Measurements from ENCODE around the gene XIRP1.

Gene XIRP1

DNA sequence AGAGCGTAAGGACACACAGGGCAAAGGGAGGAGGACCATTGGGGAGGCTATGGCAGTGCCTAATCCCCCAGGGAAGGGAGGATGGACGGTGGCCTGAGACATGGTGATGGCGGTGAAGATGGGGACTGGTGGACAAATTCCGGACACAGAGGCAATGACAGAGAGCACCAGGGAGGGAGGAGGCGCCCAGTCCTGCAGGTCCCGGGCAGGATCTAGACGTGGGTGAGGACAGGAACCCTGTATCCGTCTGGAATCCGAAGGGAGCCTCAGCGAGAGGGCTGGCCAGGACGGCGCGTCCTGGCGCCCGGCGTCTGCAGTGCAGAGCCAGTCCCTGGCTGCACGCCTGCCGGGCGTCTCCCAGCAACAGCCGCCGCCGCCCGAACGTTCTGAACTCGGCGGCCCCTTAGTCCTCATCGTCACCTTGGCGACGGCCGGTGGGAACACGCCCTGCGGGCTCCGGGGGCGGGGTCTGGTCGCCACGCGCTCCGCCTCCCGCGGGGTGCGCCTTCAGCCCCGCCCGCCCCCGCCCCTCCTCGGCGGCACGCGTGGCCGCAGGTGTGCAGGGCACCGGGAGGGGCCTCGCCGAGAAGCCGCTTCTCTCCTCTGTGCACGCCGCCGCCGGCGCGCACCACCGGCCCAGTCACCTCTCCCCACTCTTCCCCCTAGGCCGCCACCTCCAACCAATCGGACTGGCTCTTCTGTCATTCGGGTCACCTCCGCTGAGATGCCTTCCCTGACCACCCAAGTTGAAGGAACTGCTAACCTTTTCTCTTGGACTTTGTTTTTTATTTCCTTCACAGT is 11.6 kb downstream of the XIRP1 start:
- peak; percentile 72 for DNase-seq (ENCODE audit: low read depth)
- TF ChIP-seq, protein P1, sequence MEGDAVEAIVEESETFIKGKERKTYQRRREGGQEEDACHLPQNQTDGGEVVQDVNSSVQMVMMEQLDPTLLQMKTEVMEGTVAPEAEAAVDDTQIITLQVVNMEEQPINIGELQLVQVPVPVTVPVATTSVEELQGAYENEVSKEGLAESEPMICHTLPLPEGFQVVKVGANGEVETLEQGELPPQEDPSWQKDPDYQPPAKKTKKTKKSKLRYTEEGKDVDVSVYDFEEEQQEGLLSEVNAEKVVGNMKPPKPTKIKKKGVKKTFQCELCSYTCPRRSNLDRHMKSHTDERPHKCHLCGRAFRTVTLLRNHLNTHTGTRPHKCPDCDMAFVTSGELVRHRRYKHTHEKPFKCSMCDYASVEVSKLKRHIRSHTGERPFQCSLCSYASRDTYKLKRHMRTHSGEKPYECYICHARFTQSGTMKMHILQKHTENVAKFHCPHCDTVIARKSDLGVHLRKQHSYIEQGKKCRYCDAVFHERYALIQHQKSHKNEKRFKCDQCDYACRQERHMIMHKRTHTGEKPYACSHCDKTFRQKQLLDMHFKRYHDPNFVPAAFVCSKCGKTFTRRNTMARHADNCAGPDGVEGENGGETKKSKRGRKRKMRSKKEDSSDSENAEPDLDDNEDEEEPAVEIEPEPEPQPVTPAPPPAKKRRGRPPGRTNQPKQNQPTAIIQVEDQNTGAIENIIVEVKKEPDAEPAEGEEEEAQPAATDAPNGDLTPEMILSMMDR (conservative IDR thresholded peaks at IDR 0.05; ENCODE audit: low read length): peak; percentile 13; the same call in 1 of the 2 replicates
- peak overlapping the region; percentile 55 for H3K4me3 ChIP-seq (ENCODE audit: low read length)

GRCh38 chr3:39180183-39180545 is 12.2 kb downstream of the XIRP1 start:
- TF ChIP-seq, protein P1 (conservative IDR thresholded peaks at IDR 0.05; ENCODE audit: low read length): no peak
- DNase-seq (ENCODE audit: low read depth): no peak
- peak overlapping the region; percentile 55 for H3K4me3 ChIP-seq (ENCODE audit: low read length)

- H3K4me3 ChIP-seq (ENCODE audit: low read length): no peak overlapping the region; the same call in 1 of the 2 replicates
Observed at GRCh38 chr3:39178553-39178952, 13.8 kb downstream of the XIRP1 start.

GRCh38 chr3:39177708-39178332 is 14.6 kb downstream of the XIRP1 start:
- DNase-seq (ENCODE audit: low read depth): peak; percentile 94
- TF ChIP-seq, protein P1 (conservative IDR thresholded peaks at IDR 0.05; ENCODE audit: low read length): no peak
- peak overlapping the region; percentile 64 for H3K4me3 ChIP-seq (ENCODE audit: low read length)

More at GRCh38 chr3:39178553-39178952, 13.8 kb downstream of the XIRP1 start:
- TF ChIP-seq, protein P1 (conservative IDR thresholded peaks at IDR 0.05; ENCODE audit: low read length): no peak
- peak; percentile 42 for DNase-seq (ENCODE audit: low read depth)

DNA sequence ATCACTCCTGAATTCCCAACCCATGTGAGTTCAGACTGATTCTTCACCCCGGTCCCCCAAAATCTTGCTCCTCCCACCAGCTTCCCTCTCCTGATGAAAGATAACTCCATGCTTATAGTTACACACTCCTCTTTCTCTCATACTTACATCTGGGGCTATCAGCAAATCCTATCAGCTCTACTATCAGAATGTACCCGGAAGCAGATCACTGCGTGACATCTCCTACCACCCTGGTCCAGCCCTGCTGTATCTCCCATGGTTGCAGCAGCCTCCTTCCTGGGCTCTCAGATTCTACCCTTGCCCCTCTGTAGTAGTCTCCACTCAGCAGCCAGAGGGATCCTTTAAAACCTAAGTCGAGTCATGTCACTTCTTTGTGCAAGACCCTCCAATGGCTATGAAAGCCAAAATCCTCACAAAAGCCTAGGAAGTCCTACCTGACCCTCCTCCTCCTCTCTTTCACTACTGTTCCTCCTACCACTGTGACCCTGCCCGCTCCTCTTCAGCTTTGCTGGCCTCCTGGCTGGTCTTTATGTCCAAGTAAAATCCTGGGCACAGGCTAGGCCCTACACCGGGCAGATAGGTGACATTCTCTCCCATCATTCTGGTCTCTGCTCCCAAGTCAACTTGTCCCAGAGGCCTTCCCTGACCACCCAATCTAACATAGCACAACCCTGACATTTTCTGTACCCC is 16.2 kb downstream of the XIRP1 start:
- H3K4me3 ChIP-seq (ENCODE audit: low read length): no peak overlapping the region
- TF ChIP-seq, protein P1 (conservative IDR thresholded peaks at IDR 0.05; ENCODE audit: low read length): no peak
- DNase-seq (ENCODE audit: low read depth): no peak

GRCh38 chr3:39173318-39174125 is 18.9 kb downstream of the XIRP1 start:
- no peak overlapping the region for H3K4me3 ChIP-seq (ENCODE audit: low read length)
- TF ChIP-seq, protein P1 (conservative IDR thresholded peaks at IDR 0.05; ENCODE audit: low read length): no peak
- no peak for DNase-seq (ENCODE audit: low read depth)
